CD14-positive monocyte (primary cell): ENCODE measurements around the gene TEX19. TPM values are rescaled to one million over a fixed set of nuclear protein-coding genes. Genes with fewer than 3 reads are reported as not detected.
A peak's percentile ranks its signal among the peaks of the same experiment; 100 is the strongest.

Experiments used
- DNase-seq, 3 donors: peaks; one replicate each; pipeline ENCODE4 v3.0.0-alpha.2; 2011 to 2022
- H2AFZ ChIP-seq: 2 replicates; pipeline ENCODE4 v1.6.0; 2012; ENCODE audit warnings: mild to moderate bottlenecking, low read depth, low read length, inconsistent platforms; ENCODE audit not compliant: insufficient read depth, poor library complexity, severe bottlenecking
- H3K27ac ChIP-seq, 2 donors: 1 replicate in 1 of 2; 2 replicates in 1 of 2; pipeline ENCODE4 v1.5.1; 2012 to 2013; ENCODE audit warnings: low read length in 2 of 2, control low read depth in 1 of 2, inconsistent platforms in 1 of 2, low read depth in 1 of 2, mild to moderate bottlenecking in 1 of 2
- H3K27me3 ChIP-seq, 2 donors: one replicate each; pipeline versions ENCODE4 v1.6.0 to v1.6.1; 2011 to 2013; ENCODE audit warnings: low read length in 2 of 2; ENCODE audit not compliant: control insufficient read depth in 2 of 2, insufficient read depth in 2 of 2
- H3K36me3 ChIP-seq, 2 donors: replicated peaks in 1 of 2; 1 replicate in 1 of 2; 2 replicates in 1 of 2; pipeline versions ENCODE4 v1.5.1 to v1.6.1; 2012 to 2013; ENCODE audit warnings: low read length in 2 of 2, control low read depth in 1 of 2, inconsistent platforms in 1 of 2, mild to moderate bottlenecking in 1 of 2; ENCODE audit not compliant: insufficient read depth in 2 of 2, control insufficient read depth in 1 of 2
- H3K4me1 ChIP-seq, 2 donors: 1 replicate in 1 of 2; 2 replicates in 1 of 2; pipeline versions ENCODE4 v1.5.1 to v1.6.1; 2012 to 2013; ENCODE audit warnings: low read length in 2 of 2, control low read depth in 1 of 2, inconsistent platforms in 1 of 2, mild to moderate bottlenecking in 1 of 2, moderate library complexity in 1 of 2; ENCODE audit not compliant: insufficient read depth in 2 of 2, control insufficient read depth in 1 of 2
- H3K4me2 ChIP-seq: replicated peaks from 2 replicates; pipeline ENCODE3; 2012; ENCODE audit warnings: low read length, moderate library complexity, mild to moderate bottlenecking; ENCODE audit not compliant: poor library complexity, severe bottlenecking; ENCODE audit errors: extremely low read depth
- H3K4me3 ChIP-seq, 3 experiments: fragments of 200-600 bp in 1 of 3; sonication (generic) in 1 of 3; replicated peaks in 1 of 3; 1 replicate in 2 of 3; 2 replicates in 1 of 3; pipeline ENCODE4 v1.5.1; 2011 to 2013; ENCODE audit warnings: low read length in 3 of 3, mild to moderate bottlenecking in 3 of 3, control low read depth in 2 of 3, low read depth in 2 of 3, inconsistent platforms in 1 of 3, moderate library complexity in 1 of 3
- H3K79me2 ChIP-seq: 2 replicates; pipeline ENCODE4 v1.6.0; 2012; ENCODE audit warnings: mild to moderate bottlenecking, control low read depth, inconsistent platforms, low read length, moderate library complexity; ENCODE audit not compliant: insufficient read depth
- H3K9ac ChIP-seq: 2 replicates; pipeline ENCODE4 v1.6.0; 2017; ENCODE audit warnings: low read length, mild to moderate bottlenecking; ENCODE audit not compliant: insufficient read depth, poor library complexity, severe bottlenecking
- H3K9me3 ChIP-seq, 2 donors: replicated peaks in 1 of 2; 1 replicate in 1 of 2; 2 replicates in 1 of 2; pipeline versions ENCODE4 v1.5.1 to v1.6.1; 2012 to 2013; ENCODE audit warnings: low read length in 2 of 2, control low read depth in 1 of 2; ENCODE audit not compliant: control insufficient read depth in 1 of 2, insufficient read depth in 1 of 2
- H4K20me1 ChIP-seq: 2 replicates; pipeline ENCODE4 v1.6.0; 2012; ENCODE audit warnings: mild to moderate bottlenecking, low read length, control low read depth, moderate library complexity; ENCODE audit not compliant: insufficient read depth
- H3K27ac Mint-ChIP-seq, 7 donors: one replicate each; pipeline ENCODE4 v1.8.0; 2020; ENCODE audit warnings: mild to moderate bottlenecking in 7 of 7, mixed read lengths in 7 of 7, moderate library complexity in 6 of 7, inconsistent platforms in 2 of 7
- H3K27me3 Mint-ChIP-seq, 3 donors: one replicate each; pipeline ENCODE4 v1.8.0; 2021 to 2022; ENCODE audit warnings: low read depth in 3 of 3, mild to moderate bottlenecking in 3 of 3, mixed read lengths in 3 of 3, moderate library complexity in 3 of 3, inconsistent platforms in 1 of 3
- H3K36me3 Mint-ChIP-seq, 2 donors: one replicate each; pipeline ENCODE4 v1.8.0; 2020; ENCODE audit warnings: mixed read lengths in 2 of 2, inconsistent platforms in 1 of 2, mild to moderate bottlenecking in 1 of 2
- H3K4me1 Mint-ChIP-seq: one replicate; pipeline ENCODE4 v1.8.0; 2020; ENCODE audit warnings: mild to moderate bottlenecking, mixed read lengths
- H3K4me3 Mint-ChIP-seq, 2 donors: one replicate each; pipeline ENCODE4 v1.8.0; 2020; ENCODE audit warnings: mild to moderate bottlenecking in 2 of 2, mixed read lengths in 2 of 2, moderate library complexity in 1 of 2
- H3K9me3 Mint-ChIP-seq, 7 donors: one replicate each; pipeline ENCODE4 v1.8.0; 2020 to 2022; ENCODE audit warnings: mixed read lengths in 7 of 7, mild to moderate bottlenecking in 6 of 7, moderate library complexity in 6 of 7, inconsistent platforms in 2 of 7
- WGBS: methylation state at CpG from one replicate; pipeline ENCODE4 v1.1.5; 2013; ENCODE audit warnings: missing lambda C conversion rate; ENCODE audit not compliant: insufficient coverage; 5-methylcytosine and 5-hydroxymethylcytosine counted together
- intact Hi-C, 2 donors: fragments of 100-400 bp; cut with micrococcal nuclease; formaldehyde crosslinking; loops; one replicate each; pipeline versions ENCODE4 v1.15.0 to v1.15.1; 2023
- polyA plus RNA-seq, 3 donors: library from polyadenylated mRNA; depleted of rRNA in 1 of 3; unstranded in 2 of 3; stranded (reverse) in 1 of 3; fragments of 300-500 nt in 2 of 3; fragments of >200 nt in 1 of 3; fragmentation: Illumina TruSeq in 2 of 3; gene quantifications; 1 replicate in 2 of 3; 2 replicates in 1 of 3; pipeline ENCODE4 v1.2.3, GENCODE V29; 2012 to 2021
- TF ChIP-seq, protein P1 (sequence below): fragments of 200-600 bp; IDR thresholded peaks from one replicate; pipeline ENCODE4 v1.8.0; 2022; ENCODE audit warnings: antibody characterized with exemption, mild to moderate bottlenecking

The TEX19 gene
- polyA plus RNA-seq, 3 donors = not detected

DNA sequence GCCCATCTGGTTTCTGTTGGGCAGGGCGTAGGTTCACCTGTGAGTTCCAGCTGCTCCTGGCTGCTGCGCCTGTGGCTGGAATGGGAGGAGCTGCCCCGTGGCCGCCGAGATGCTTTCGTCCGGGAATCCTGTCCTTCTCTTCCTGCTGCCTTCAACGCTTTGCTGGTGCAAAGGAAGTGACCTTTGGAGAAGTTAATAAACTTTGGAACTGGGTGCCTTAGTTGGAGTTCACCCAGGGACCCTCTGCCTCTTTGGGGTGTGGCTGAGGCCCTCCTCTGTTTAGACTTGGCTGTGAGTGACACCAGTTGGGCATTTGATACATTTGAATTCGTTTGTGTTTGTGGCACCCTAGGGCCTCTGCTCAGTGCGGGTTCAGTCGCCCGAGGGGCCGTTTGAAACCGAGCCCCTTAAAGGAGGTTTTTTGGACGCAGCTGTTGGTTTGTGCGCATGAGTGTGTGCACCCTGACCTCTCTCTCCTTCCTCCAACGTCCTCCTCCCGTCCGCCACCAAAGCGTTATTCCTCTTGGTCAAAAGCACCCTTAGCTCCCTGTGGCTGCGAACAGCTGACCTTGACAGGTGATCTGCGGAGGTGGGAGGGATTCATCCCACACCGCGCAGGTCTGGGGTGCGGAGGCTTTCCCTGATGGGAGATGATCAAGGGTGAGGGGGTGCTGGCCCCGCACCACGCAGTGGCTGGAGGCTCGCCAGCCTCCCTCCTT, 16.5 kb upstream of the TEX19 start:
- H2AFZ ChIP-seq = no peak overlapping the region

GRCh38 chr17:82343560-82343959, 15.5 kb upstream of the TEX19 start:
- H3K27ac ChIP-seq = no peak overlapping the region

More for the DNA sequence above, 16.5 kb upstream of the TEX19 start:
- Histone ChIP-seq H3K27me3 (peaks cover 0 to 5% of the 10 kb centered on the region in 2 donors), H4K20me1 (no peaks in the 10 kb centered on the region), H3K4me1 (peaks cover 15 to 27% of the 10 kb centered on the region in 2 donors), H3K79me2 (no peaks in the 10 kb centered on the region), H3K4me2 (no peak overlapping the region), H3K4me3 (no peak overlapping the region), H3K27ac (no peak overlapping the region), H3K9ac (no peak overlapping the region), H3K36me3 (no peaks in the 10 kb centered on the region), H3K9me3 (peaks cover 0 to 3% of the 10 kb centered on the region in 2 donors)
- 89% methylated on average over 11 of the region's 28 CpGs for WGBS
- Mint-ChIP-seq H3K27ac (peak overlapping the region in 1 of 7 donors; percentile 60), H3K36me3 (no peaks in the 10 kb centered on the region), H3K9me3 (peaks cover 0 to 12% (median 10%) of the 10 kb centered on the region in 7 donors), H3K4me1 (peaks cover 23% of the 10 kb centered on the region), H3K4me3 (no peak overlapping the region), H3K27me3 (peaks cover 8 to 19% (median 11%) of the 10 kb centered on the region in 3 donors)
- no peak for DNase-seq
- intact Hi-C loops = no loop called here
- TF ChIP-seq, protein P1, sequence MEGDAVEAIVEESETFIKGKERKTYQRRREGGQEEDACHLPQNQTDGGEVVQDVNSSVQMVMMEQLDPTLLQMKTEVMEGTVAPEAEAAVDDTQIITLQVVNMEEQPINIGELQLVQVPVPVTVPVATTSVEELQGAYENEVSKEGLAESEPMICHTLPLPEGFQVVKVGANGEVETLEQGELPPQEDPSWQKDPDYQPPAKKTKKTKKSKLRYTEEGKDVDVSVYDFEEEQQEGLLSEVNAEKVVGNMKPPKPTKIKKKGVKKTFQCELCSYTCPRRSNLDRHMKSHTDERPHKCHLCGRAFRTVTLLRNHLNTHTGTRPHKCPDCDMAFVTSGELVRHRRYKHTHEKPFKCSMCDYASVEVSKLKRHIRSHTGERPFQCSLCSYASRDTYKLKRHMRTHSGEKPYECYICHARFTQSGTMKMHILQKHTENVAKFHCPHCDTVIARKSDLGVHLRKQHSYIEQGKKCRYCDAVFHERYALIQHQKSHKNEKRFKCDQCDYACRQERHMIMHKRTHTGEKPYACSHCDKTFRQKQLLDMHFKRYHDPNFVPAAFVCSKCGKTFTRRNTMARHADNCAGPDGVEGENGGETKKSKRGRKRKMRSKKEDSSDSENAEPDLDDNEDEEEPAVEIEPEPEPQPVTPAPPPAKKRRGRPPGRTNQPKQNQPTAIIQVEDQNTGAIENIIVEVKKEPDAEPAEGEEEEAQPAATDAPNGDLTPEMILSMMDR = no peak

More at GRCh38 chr17:82343560-82343959, 15.5 kb upstream of the TEX19 start:
- Histone ChIP-seq H3K4me1 (peaks cover 15 to 27% of the 10 kb centered on the region in 2 donors), H4K20me1 (no peaks in the 10 kb centered on the region), H2AFZ (no peak overlapping the region), H3K27me3 (peaks cover 0 to 5% of the 10 kb centered on the region in 2 donors), H3K79me2 (no peaks in the 10 kb centered on the region), H3K9ac (no peak overlapping the region), H3K36me3 (no peaks in the 10 kb centered on the region), H3K4me2 (no peak overlapping the region), H3K4me3 (no peak overlapping the region), H3K9me3 (peaks cover 0 to 3% of the 10 kb centered on the region in 2 donors)
- Mint-ChIP-seq H3K9me3 (peaks cover 0 to 12% (median 10%) of the 10 kb centered on the region in 7 donors), H3K27me3 (peaks cover 10 to 19% (median 13%) of the 10 kb centered on the region in 3 donors), H3K27ac (no peak overlapping the region), H3K4me1 (peaks cover 23% of the 10 kb centered on the region), H3K36me3 (no peaks in the 10 kb centered on the region), H3K4me3 (no peak overlapping the region)
- intact Hi-C loops = no loop called here
- no peak for DNase-seq
- 95% methylated on average over 5 of the region's 5 CpGs for WGBS
- TF ChIP-seq, protein P1 = no peak
